Measurements from ENCODE around the gene STIP1. TPM values are rescaled to one million over a fixed set of nuclear protein-coding genes. Genes with fewer than 3 reads are reported as not detected.
A peak's percentile ranks its signal among the peaks of the same experiment; 100 is the strongest.

STIP1 gene
- total and polyA plus RNA-seq, 2 experiments from 2014 or later, result 231 to 240 TPM

GRCh38 chr11:64176751-64177150, 9.2 kb upstream of the STIP1 start:
- H3K27ac ChIP-seq, result no peak overlapping the region

GRCh38 chr11:64178203-64178602, 7.8 kb upstream of the STIP1 start:
- Histone ChIP-seq H3K36me3 (no peaks in the 10 kb centered on the region), H3K4me3 (no peak overlapping the region), H3K9me3 (ENCODE audit: low read depth) (no peaks in the 10 kb centered on the region), H3K27ac (no peak overlapping the region), H3K4me1 (ENCODE audit: low read depth) (peaks cover 13% of the 10 kb centered on the region), H3K27me3 (no peaks in the 10 kb centered on the region)
- DNase-seq (ENCODE audit: low read depth in 1 of 2, low spot score in 1 of 2), result no peak
- no peak for TF ChIP-seq CTCF (IDR thresholded peaks at IDR 0.05; ENCODE audit: low read depth, low read length)

More at GRCh38 chr11:64176751-64177150, 9.2 kb upstream of the STIP1 start:
- no peaks in the 10 kb centered on the region for H3K9me3 ChIP-seq (ENCODE audit: low read depth)
- no peak for DNase-seq (ENCODE audit: low read depth in 1 of 2, low spot score in 1 of 2)
- H3K4me1 ChIP-seq (ENCODE audit: low read depth), result peaks cover 9% of the 10 kb centered on the region
- TF ChIP-seq CTCF (IDR thresholded peaks at IDR 0.05; ENCODE audit: low read depth, low read length), result no peak
- H3K27me3 ChIP-seq, result no peaks in the 10 kb centered on the region
- no peak overlapping the region for H3K4me3 ChIP-seq
- H3K36me3 ChIP-seq, result no peaks in the 10 kb centered on the region

- Histone ChIP-seq H3K36me3 (no peaks in the 10 kb centered on the region), H3K4me1 (ENCODE audit: low read depth) (peaks cover 13% of the 10 kb centered on the region), H3K9me3 (ENCODE audit: low read depth) (no peaks in the 10 kb centered on the region), H3K27me3 (no peaks in the 10 kb centered on the region), H3K4me3 (no peak overlapping the region), H3K27ac (no peak overlapping the region)
- DNase-seq (ENCODE audit: low read depth in 1 of 2, low spot score in 1 of 2), result no peak
- no peak for TF ChIP-seq CTCF (IDR thresholded peaks at IDR 0.05; ENCODE audit: low read depth, low read length)
These were observed 6.9 kb upstream of the STIP1 start for GRCh38 chr11:64178951-64179639.

GRCh38 chr11:64180891-64181290, 5.1 kb upstream of the STIP1 start:
- TF ChIP-seq CTCF (IDR thresholded peaks at IDR 0.05; ENCODE audit: low read depth, low read length), result no peak
- DNase-seq (ENCODE audit: low read depth in 1 of 2, low spot score in 1 of 2), result no peak
- H3K27ac ChIP-seq, result peak overlapping the region; percentile 84
- H3K27me3 ChIP-seq, result no peaks in the 10 kb centered on the region
- H3K4me1 ChIP-seq (ENCODE audit: low read depth), result peaks cover 13% of the 10 kb centered on the region
- no peaks in the 10 kb centered on the region for H3K36me3 ChIP-seq
- H3K4me3 ChIP-seq, result no peak overlapping the region
- H3K9me3 ChIP-seq (ENCODE audit: low read depth), result no peaks in the 10 kb centered on the region

- Histone ChIP-seq H3K4me3 (no peak overlapping the region), H3K36me3 (no peaks in the 10 kb centered on the region), H3K27me3 (no peaks in the 10 kb centered on the region), H3K27ac (peak overlapping the region; percentile 84), H3K9me3 (ENCODE audit: low read depth) (no peaks in the 10 kb centered on the region), H3K4me1 (ENCODE audit: low read depth) (peaks cover 13% of the 10 kb centered on the region)
- no peak for TF ChIP-seq CTCF (IDR thresholded peaks at IDR 0.05; ENCODE audit: low read depth, low read length)
- DNase-seq (ENCODE audit: low read depth in 1 of 2, low spot score in 1 of 2), result peak; percentile 93 to 95
These were observed 4.2 kb upstream of the STIP1 start for GRCh38 chr11:64181506-64182411.
